Embryonic facial prominence (tissue), 1 donor: ENCODE data around the gene DECR2.
"Not testable (repeated sequence)": the region's sequence is repeated elsewhere in the genome, so short reads cannot be mapped to it uniquely, and the experiment has no call there.

Source experiments
- DNase-seq: peaks from one replicate; pipeline ENCODE4 v3.0.0-alpha.2; 2016; ENCODE audit errors: extremely low spot score

The DECR2 gene

GRCh38 chr16:400061-400591, 1.6 kb upstream of the DECR2 start:
- DNase-seq, result no peak

GRCh38 chr16:404971-405486, 3.3 kb downstream of the DECR2 start:
- DNase-seq, result no peak

GRCh38 chr16:405548-406506, 4.1 kb downstream of the DECR2 start:
- DNase-seq, result no peak

DNA sequence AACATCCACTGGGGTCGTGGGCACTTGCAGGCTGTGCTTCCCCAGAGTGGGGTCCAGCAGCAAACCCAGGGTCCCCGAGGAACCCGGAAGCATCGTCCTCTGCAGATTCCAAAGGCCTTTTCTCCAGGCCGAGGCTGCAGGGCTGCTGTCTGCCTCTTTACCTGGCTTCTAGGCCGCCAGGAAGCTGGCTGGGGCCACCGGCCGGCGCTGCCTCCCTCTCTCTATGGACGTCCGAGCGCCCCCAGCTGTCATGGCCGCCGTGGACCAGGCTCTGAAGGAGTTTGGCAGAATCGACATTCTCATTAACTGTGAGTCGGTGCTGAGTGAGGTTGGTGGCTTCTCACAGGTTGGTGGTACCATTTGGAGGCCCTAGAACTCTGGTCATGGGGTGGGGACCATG, 5.6 kb downstream of the DECR2 start:
- DNase-seq, result no peak

- DNase-seq, result no peak
Measured at GRCh38 chr16:410516-411178, 9.0 kb downstream of the DECR2 start.

DNA sequence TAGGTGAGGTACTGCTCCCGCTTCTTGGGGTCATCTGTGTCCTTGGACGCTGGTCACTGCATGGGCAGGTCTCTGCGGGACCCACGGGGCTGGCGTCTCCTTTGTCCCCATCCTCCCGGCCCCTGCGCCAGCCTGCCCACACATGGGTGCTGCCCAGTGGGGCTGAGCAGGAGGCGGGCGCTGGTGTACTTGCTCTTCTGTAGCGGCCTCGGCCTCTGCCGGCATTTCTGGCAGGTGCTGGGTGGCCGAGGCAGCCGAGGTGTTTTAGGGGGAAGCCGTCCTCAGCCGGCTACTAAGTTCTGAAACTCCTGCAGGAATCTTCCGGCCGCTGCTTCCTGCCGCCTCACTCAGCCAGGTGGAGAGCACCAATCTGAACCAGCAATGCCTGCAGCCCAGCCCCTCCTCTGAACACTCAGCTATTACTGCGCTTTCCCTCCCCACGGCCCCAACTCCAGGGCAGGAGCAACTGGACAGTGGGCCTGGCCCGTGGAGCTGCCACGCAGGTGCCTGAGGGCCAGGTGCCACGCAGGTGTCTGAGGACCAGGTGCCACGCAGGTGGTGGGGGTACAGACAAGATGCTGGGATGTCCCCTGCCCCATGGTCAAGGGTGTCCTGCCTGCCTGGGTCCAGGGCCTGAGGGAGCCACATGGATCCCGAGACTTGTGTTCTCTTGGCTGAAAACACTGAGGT, 10.0 kb downstream of the DECR2 start:
- DNase-seq, result no peak

DNA sequence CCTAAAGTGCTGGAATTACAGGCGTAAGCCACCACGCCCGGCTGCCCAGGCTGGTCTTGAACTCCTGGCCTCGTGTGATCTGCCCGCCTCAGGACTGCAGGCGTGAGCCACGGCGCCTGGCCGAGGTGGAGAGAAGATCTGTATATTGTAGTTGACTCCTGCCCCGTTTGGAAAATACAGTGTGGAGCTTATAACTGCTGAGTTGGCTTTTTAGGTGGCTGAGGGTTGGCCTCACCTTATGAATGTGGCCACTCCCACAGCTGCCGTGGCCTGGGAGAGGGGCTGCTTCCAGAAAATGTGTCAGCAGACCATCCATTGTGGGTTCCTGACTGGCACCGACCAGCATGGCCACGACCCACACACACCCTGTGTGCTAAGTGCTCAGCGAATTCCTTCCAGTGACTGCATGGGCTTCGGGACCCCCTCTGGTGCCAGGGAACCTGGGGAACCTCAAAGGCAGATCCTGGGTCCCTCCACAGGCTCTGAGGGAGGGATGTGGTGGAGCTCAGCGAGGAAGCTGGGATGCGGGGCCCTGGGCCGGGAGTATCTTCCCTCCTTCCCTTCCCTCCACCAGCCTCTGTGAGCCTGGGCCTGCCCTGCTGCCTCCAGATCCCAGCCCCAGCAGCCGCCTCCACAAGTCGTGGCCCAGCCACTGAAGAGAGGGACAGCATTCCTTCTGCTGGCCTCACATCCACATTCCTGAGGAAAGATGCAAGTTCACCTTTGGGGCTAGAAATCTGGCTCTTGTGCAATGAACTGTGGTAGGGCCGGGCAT, 12.9 kb downstream of the DECR2 start:
- no peak for DNase-seq

DNA sequence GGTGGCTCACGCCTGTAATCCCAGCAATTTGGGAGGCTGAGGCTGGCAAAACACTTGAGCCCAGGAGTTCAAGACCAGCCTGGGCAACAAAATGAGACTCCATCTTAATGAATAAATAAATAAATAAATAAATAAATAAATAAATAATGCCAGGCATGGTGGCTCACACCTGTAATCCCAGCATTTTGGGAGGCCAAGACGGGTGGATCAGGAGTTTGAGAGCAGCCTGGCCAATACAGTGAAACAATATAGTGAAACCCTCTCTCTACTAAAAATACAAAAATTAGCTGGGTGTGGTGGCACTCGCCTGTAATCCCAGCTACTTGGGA, 13.4 kb downstream of the DECR2 start:
- DNase-seq, result not testable (repeated sequence)

GRCh38 chr16:422179-422578, 20.5 kb downstream of the DECR2 start:
- not testable (repeated sequence) for DNase-seq

DNA sequence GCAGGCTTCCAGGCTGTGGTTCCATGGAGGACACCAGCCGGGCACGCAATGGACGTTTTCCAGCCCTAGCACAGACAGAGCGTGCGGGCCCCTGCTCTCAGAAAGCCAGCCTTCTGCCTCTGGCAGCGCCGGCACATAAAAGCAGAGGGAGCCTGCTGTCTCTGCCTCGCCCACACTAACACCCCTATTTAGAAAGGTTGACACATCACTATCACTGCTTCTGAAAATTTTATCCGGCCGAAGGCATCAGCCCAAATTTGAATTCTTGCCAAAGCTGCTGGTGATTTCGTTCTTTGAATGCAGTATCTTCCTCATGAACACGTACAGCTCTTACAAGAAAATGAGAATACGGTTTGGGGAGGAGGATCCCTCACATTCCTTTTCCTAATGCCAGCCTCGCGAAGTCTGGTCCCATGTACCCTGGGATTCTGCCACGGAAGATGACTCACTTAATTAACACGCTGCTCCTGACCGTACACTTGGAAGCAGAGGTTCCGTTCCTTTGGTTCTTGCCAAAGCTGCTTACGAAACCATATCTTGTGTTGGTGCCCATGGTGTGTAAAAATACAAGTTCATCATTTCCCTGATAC, 22.4 kb downstream of the DECR2 start:
- no peak for DNase-seq

- DNase-seq, result no peak
Measured at GRCh38 chr16:424623-425081, 23.0 kb downstream of the DECR2 start.

- peak; percentile 58 for DNase-seq
Measured at GRCh38 chr16:425082-425718, 23.5 kb downstream of the DECR2 start, which contains the start of gene RAB11FIP3. Gene RAB11FIP3, plus strand, starts transcription at chr16:425649. Its CDS starts 358 bp downstream, at chr16:426007.

- DNase-seq, result no peak
Measured at GRCh38 chr16:425740-426114, 24.0 kb downstream of the DECR2 start.

- no peak for DNase-seq
Measured at GRCh38 chr16:426115-426905, 24.6 kb downstream of the DECR2 start.

GRCh38 chr16:426906-427249, 25.2 kb downstream of the DECR2 start:
- DNase-seq, result no peak

DNA sequence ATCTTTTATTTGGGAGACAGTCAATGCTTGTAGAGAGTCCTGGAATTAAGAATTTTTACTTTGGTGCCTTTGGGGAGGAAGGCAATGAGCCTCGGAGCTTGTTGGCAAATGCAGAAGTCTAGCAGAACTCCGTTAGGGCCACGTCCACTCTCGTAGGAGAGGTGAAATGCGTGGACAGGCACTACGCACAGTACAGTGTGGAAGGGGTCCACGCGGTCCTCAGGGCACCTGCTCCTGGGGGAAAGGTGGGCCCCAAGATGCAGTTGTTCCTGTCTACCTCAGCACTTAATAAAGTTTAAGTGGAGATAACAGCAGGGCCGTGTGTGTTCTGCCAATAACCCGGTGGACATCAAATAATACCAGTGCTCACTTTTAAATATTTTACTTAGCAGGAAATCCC, 25.6 kb downstream of the DECR2 start:
- DNase-seq, result no peak

- no peak for DNase-seq
Measured at GRCh38 chr16:430904-431303, 29.2 kb downstream of the DECR2 start.

DNA sequence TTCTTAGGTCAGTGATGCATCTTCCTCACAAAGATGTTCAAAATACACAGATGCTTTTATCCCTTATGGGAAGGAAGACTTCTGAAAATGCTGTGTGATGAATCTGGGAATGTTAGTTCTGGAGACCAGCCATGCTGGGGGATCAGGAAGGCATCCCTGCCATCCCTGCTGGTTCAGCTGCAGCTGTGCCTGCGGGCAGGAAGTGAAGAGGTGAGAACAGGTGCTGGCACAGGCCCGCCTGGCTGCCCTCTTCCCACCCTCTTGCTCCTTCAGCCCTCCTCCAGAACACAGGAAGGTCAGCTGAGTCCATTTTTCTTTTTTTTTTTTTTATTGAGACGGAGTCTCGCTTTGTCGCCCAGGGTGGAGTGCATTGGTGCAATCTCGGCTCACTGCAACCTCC, 38.9 kb downstream of the DECR2 start:
- DNase-seq, result no peak

GRCh38 chr16:441447-441846, 39.8 kb downstream of the DECR2 start:
- no peak for DNase-seq

DNA sequence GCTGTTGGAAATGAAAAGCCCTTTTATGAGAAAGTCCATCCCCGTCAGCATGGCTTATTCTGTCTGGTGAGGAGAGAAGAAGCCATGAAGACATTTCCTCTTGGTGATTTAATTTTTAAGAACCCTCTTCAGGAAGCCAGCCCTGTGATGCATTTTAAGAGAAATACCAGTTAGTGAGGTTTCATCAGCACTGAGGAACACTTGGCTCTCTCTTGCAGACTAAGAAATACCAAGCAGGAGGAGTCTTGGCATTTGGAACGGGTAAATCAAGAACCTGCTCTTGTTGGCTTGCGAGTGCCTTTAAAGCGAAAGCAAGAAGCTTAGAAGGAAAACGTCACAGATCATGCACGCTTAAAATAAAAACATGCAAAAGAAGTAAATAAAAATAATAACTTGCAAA, 41.3 kb downstream of the DECR2 start:
- no peak for DNase-seq
